Neuron (in vitro differentiated cells): ENCODE data around the gene MPC1.

Experiments
- H2AFZ ChIP-seq: one replicate; pipeline ENCODE4 v1.6.1; 2013; ENCODE audit warnings: low read depth, mild to moderate bottlenecking, inconsistent platforms, low read length, moderate library complexity
- H3K27me3 ChIP-seq: one replicate; pipeline ENCODE4 v1.6.1; 2013; ENCODE audit warnings: low read length; ENCODE audit not compliant: insufficient read depth
- H3K36me3 ChIP-seq: one replicate; pipeline ENCODE4 v1.6.1; 2013; ENCODE audit warnings: low read length; ENCODE audit not compliant: insufficient read depth
- H3K4me1 ChIP-seq: one replicate; pipeline ENCODE4 v1.6.1; 2013; ENCODE audit warnings: low read length; ENCODE audit not compliant: insufficient read depth
- H3K4me3 ChIP-seq: 2 replicates; pipeline ENCODE4 v1.5.1; 2013; ENCODE audit warnings: mild to moderate bottlenecking, low read length, moderate library complexity
- H3K9me3 ChIP-seq: one replicate; pipeline ENCODE4 v1.6.1; 2013; ENCODE audit warnings: low read length

MPC1 gene

DNA sequence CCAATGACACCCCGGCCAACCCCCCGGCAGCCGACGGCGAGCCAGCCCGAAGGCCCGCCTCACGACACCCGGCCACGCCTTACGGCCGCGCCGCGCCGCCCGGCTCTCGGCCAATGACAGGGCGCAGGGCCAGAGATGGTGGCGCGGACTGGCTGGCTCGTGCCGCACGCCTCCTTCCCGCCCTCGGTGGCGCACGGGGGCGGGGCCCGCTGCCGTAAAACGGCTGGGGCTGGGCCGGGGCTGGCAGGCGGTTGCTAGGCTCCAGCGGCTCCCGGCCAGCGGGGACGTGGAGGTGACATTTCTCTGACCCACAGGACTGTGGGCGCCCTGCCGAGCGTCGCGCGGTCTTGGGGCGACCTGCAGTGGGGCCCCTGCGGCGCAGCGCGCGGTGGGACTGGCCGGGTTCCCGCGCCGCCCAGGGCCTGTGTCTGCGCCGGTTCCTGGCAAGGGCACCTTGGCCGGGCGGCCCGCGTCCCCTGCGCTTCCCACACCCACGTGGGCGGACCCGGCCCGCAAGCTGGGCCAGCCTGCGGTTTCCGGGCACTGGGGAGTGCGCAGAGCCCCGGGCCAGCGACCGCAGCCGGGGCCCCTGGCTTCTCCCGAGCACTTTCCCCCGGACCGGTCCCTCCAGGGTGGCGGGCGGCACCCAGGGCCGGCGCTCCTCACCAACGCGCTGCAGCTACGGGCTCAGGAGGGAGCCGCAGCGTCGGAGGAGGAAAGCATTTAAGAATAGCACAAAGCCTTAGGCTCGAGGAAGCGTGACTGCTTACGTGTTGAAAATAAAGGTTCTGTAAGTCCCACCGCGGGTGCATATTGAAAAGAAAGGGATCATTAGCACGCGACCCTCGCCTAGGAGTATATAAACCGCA lies at the start of gene MPC1:
MPC1 (minus strand) TSS at position 8 of the 869 bp plus-strand sequence. CDS start 64 bp downstream, outside the sequence.
- Histone ChIP-seq H3K27me3 (no peaks in the 10 kb centered on the region), H3K4me3 (peak within 1 kb of the TSS; percentile 91), H3K4me1 (peaks cover 13% of the 10 kb centered on the region), H3K9me3 (no peaks in the 10 kb centered on the region), H3K36me3 (no peaks in the 10 kb centered on the region), H2AFZ (peak within 1 kb of the TSS; percentile 96)

GRCh38 chr6:166430269-166430668 lies 47.5 kb upstream of the MPC1 start:
- Histone ChIP-seq H3K9me3 (peaks cover 7% of the 10 kb centered on the region), H3K4me1 (no peaks in the 10 kb centered on the region), H3K4me3 (no peak overlapping the region), H3K27me3 (no peaks in the 10 kb centered on the region), H3K36me3 (peaks cover 35% of the 10 kb centered on the region), H2AFZ (no peak overlapping the region)

- no peak overlapping the region for H3K4me3 ChIP-seq
- H3K4me1 ChIP-seq = no peaks in the 10 kb centered on the region
- no peak overlapping the region for H2AFZ ChIP-seq
- H3K27me3 ChIP-seq = no peaks in the 10 kb centered on the region
- H3K36me3 ChIP-seq = peaks cover 43% of the 10 kb centered on the region
- H3K9me3 ChIP-seq = no peaks in the 10 kb centered on the region
Observed at GRCh38 chr6:166424431-166424830, 41.7 kb upstream of the MPC1 start.

DNA sequence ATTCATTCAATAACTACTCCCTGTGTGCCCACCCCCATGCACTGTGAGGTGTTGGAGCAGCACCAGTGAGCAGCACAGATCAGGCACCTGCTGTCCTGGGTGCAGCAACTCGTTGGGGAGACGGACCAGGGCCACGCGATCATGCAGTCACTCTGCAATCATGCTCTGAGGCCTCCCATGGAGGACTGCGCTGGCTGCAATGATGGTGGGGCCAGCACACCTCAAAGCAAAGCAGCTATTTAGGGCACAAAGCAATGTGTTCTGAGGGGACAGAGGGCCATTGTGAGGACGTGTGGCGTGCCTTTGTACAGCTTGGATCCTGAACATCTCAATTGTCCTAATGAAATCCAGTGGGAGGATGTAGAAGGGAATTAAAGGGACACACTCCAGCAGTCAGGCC lies 41.0 kb upstream of the MPC1 start:
- Histone ChIP-seq H3K4me3 (no peak overlapping the region), H2AFZ (no peak overlapping the region), H3K27me3 (no peaks in the 10 kb centered on the region), H3K36me3 (peaks cover 49% of the 10 kb centered on the region), H3K4me1 (no peaks in the 10 kb centered on the region), H3K9me3 (no peaks in the 10 kb centered on the region)

GRCh38 chr6:166423051-166423745 lies 40.5 kb upstream of the MPC1 start:
- no peak overlapping the region for H2AFZ ChIP-seq
- no peaks in the 10 kb centered on the region for H3K9me3 ChIP-seq
- no peaks in the 10 kb centered on the region for H3K4me1 ChIP-seq
- no peak overlapping the region for H3K4me3 ChIP-seq
- peaks cover 55% of the 10 kb centered on the region for H3K36me3 ChIP-seq
- H3K27me3 ChIP-seq = no peaks in the 10 kb centered on the region

- H3K27me3 ChIP-seq = no peaks in the 10 kb centered on the region
- H2AFZ ChIP-seq = no peak overlapping the region
- H3K4me3 ChIP-seq = no peak overlapping the region
- no peaks in the 10 kb centered on the region for H3K9me3 ChIP-seq
- peaks cover 58% of the 10 kb centered on the region for H3K36me3 ChIP-seq
- no peaks in the 10 kb centered on the region for H3K4me1 ChIP-seq
Observed at GRCh38 chr6:166422201-166422940, 39.6 kb upstream of the MPC1 start.

GRCh38 chr6:166420351-166420750 lies 37.6 kb upstream of the MPC1 start:
- H3K4me3 ChIP-seq = no peak overlapping the region
- H2AFZ ChIP-seq = no peak overlapping the region
- H3K4me1 ChIP-seq = no peaks in the 10 kb centered on the region
- peaks cover 63% of the 10 kb centered on the region for H3K36me3 ChIP-seq
- H3K9me3 ChIP-seq = peaks cover 3% of the 10 kb centered on the region
- H3K27me3 ChIP-seq = no peaks in the 10 kb centered on the region

DNA sequence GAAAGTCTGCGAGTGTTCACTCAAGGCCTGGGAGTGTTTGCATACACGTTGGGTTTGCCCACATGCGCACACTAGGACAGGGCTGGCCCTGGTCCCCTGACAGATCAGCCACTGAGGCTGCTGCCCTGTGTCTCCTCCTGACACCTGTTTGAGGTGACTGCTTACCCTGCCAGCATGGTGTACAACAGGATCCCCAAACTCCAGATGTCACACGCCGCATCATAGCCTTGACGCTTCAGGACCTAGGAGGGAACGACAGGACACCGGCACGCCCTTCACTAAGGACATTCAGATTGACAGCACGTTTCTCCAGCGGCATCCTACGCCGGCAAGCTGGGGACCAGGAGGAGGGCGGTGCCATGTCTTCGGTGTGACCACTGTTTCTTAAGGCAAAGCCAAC lies 37.0 kb upstream of the MPC1 start:
- Histone ChIP-seq H3K9me3 (peaks cover 3% of the 10 kb centered on the region), H3K36me3 (peaks cover 63% of the 10 kb centered on the region)

DNA sequence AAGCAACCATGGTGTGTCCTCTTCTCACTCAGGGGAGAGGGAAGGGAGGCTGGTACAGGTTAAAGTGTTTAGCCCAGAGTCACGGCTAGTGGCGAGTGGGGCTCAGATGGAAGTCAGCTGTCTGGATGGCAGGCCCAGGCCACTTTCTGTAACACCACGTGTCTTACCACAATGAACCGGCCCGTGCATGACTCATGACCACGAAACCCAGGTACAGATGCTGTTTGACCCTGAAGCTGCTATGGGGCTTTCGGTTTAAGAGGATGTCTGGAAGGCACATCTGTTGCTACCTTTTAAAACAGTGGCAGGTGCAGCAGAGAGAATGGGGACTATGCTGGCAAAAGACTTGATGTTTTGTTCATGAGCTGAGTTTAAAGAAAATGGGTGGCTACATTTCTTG lies 36.5 kb upstream of the MPC1 start:
- no peak overlapping the region for H3K4me3 ChIP-seq
- no peak overlapping the region for H2AFZ ChIP-seq
- no peaks in the 10 kb centered on the region for H3K27me3 ChIP-seq
- H3K4me1 ChIP-seq = no peaks in the 10 kb centered on the region
- H3K36me3 ChIP-seq = peaks cover 63% of the 10 kb centered on the region
- peaks cover 3% of the 10 kb centered on the region for H3K9me3 ChIP-seq

More for the DNA sequence above, 37.0 kb upstream of the MPC1 start:
- no peaks in the 10 kb centered on the region for H3K27me3 ChIP-seq
- H3K4me1 ChIP-seq = no peaks in the 10 kb centered on the region
- no peak overlapping the region for H2AFZ ChIP-seq
- no peak overlapping the region for H3K4me3 ChIP-seq

DNA sequence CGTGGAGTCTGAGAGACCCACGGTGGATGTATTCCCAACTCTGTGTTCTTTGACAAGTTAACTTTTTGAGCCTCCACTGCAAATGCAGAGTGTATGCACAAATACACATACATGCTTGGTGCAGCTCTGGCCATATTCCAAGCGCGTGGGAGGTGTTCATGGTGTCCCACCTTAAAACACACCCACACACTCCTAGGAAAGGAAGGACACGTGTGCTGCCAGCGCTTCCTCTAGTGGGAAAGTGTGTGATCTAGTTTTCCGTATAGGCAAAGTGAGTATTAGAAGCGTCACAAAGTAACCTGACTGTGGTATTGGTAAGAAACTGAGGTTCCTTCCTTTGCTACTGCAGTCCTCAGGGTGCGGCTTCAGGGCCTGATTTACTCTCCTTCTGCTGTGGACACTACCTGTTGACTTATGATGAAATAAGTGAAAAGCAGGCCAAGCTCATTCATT lies 36.0 kb upstream of the MPC1 start:
- H3K9me3 ChIP-seq = peaks cover 3% of the 10 kb centered on the region
- H3K27me3 ChIP-seq = no peaks in the 10 kb centered on the region
- no peaks in the 10 kb centered on the region for H3K4me1 ChIP-seq
- H3K36me3 ChIP-seq = peaks cover 60% of the 10 kb centered on the region
- no peak overlapping the region for H3K4me3 ChIP-seq
- H2AFZ ChIP-seq = no peak overlapping the region

DNA sequence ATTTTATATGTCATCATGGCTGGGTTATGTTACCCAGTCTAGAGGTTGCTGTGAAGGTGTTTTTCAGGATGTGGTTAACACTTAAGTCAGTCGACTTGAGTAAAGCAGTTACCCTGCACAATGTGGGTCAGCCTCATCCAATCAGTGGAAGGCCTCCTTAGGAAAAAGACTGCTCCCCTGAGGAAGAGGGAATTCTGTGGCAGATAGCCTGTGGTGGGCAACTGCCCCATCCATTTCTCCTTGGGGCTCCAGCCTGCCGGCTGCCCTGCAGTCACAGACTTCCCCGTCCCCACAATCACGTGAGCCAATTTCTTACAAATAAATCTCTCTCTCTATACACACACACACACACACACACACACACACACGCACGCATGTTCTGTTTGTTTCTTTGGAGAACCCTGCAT lies 34.5 kb upstream of the MPC1 start:
- H3K36me3 ChIP-seq = peaks cover 55% of the 10 kb centered on the region
- no peak overlapping the region for H3K4me3 ChIP-seq

GRCh38 chr6:166415833-166416347 lies 33.1 kb upstream of the MPC1 start:
- Histone ChIP-seq H3K36me3 (peaks cover 48% of the 10 kb centered on the region), H3K27me3 (no peaks in the 10 kb centered on the region), H3K4me1 (no peaks in the 10 kb centered on the region), H3K9me3 (peaks cover 3% of the 10 kb centered on the region), H3K4me3 (no peak overlapping the region), H2AFZ (no peak overlapping the region)

More for the DNA sequence above, 34.5 kb upstream of the MPC1 start:
- H3K9me3 ChIP-seq = peaks cover 3% of the 10 kb centered on the region
- no peaks in the 10 kb centered on the region for H3K4me1 ChIP-seq
- no peaks in the 10 kb centered on the region for H3K27me3 ChIP-seq
- H2AFZ ChIP-seq = no peak overlapping the region
